Left lobe of liver (tissue), 2 donors: ENCODE measurements around the gene USP48. TPM values are rescaled to one million over a fixed set of nuclear protein-coding genes. Genes with fewer than 3 reads are reported as not detected.
"Not testable (repeated sequence)": the region's sequence is repeated elsewhere in the genome, so short reads cannot be mapped to it uniquely, and the experiment has no call there.

ENCODE experiments used
- ATAC-seq: fragments of 200-7000 bp; cut with Tn5 transposase; one replicate; pipeline ENCODE4 v1.9.1; 2020; ENCODE audit warnings: mild to moderate bottlenecking, moderate library complexity
- DNase-seq: peaks from one replicate; pipeline ENCODE4 v3.0.0-alpha.2; 2020; ENCODE audit warnings: low spot score
- total RNA-seq: library from RNA; stranded (reverse); gene quantifications from one replicate; pipeline ENCODE4 v1.2.1, GENCODE V29; 2021
- donor health status: DM: no; HTN: no; CAD: no; lungs with moderate emphysema.
- donor health status: DM: no; HTN: yes; CAD: no.

USP48 gene
- total RNA-seq, 1 donor from 2014 or later, result 22.7 TPM

DNA sequence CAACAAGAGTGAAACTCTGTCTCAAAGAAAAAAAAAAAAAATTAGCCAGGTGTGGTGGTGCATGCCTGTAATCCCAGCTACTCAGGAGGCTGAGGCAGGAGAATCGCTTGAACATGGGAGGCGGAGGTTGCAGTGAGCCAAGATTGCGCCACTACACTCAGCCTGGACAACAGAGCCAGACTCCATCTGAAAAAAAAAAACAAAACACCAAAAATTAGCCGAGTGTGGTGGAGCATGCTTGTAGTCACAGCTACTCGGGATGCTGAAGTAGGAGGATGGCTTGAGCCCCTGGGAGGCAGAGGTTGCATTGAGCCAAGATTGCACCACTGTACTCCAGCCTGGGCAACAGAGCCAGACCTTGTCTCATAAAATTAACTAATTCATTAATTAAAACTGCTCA lies 6.0 kb downstream of the USP48 start:
- ATAC-seq, DNase-seq: not testable (repeated sequence)

DNA sequence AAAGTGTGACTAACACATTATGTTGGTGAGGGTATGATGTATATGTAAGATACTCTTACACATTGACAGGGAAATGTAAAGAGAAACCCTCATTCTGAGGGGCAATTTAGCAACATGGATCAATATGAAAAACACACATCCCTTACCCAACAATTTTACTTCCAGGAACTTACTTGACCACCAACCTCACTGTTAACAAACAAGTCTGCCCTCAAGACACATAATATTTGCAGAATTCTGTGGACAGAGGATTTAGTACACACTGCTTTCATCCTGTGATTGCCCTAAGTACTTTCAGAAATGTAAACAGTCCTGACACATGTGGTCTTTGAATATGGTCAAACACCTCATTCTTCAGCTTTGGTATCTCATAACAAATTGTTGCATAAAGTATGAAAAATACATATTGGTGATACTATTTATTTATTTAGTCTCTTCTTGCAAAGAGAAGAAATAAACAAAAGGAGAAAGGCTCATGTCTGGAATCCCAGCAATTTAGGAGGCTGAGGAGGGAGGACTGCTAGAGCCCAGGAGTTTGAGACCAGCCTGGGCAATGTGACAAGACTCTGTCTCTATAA lies 6.9 kb downstream of the USP48 start:
- ATAC-seq (no peak), DNase-seq (no peak)

DNA sequence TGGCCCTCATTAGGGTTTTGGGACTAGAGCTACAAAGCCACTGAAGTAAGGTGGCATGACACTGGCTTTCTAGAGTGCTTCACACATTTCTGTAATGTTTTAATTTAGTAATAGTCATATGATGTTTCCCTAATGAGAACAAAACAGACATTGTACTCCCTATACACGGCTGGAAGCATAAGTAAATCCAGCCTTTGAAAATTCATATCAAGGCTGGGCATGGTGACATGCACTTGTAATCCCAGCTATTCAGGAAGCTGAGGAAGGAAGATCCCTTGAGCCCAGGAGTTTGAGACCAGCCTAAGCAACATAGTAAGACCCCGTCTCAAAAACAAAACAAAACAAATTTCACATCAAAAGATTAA lies 7.4 kb downstream of the USP48 start:
- no peak for DNase-seq
- ATAC-seq, result no peak

DNA sequence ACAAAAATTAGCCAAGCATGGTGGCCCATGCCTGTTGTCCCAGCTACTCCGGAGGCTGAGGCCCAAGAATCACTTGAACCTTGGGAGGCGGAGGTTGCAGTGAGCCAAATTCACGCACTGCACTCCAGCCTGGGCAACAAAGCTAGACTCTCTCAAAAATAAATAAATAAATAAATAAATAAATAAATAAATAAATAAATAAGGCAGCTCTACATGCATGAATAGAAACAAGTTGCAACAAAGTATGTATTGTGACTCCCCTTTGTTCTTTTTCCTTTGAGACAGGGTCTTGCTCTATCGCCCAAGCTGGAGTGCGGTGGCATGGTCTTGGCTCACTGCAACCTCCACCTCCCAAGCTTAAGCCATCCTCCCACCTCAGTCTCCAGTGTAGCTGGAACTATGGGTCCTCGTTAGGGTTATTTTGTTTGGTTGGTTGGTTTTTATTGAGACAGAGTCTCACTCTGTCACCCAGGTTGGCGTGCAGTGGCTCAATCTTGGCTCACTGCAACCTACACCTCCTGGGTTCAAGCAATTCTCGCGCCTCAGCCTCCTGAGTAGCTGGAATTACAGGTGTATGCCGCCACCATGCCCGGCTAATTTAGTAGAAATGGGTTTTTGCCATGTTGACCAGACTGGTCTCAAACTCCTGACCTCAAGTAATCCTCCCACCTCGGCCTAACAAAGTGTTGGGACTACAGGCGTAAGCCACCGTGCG lies 8.0 kb downstream of the USP48 start:
- ATAC-seq (no peak), DNase-seq (no peak)

DNA sequence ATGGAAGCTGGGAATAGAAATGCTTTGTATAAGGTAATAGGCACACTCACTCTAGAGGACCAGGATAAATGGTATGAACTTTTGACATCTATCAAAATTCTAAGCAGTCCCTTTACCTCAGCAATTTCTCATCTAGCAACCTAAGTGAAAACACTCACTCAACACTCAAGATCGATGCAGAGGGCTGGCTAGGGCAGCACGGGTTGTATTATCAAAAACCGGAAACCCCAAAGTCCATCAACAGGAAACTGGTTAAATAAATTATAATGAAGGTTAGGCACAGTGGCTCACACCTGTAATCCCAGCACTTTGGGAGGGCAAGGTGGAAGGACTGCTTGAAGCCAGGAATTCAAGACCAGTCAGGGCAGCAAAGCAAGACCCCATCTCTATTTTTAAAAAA lies 9.4 kb downstream of the USP48 start:
- no peak for DNase-seq
- no peak for ATAC-seq

DNA sequence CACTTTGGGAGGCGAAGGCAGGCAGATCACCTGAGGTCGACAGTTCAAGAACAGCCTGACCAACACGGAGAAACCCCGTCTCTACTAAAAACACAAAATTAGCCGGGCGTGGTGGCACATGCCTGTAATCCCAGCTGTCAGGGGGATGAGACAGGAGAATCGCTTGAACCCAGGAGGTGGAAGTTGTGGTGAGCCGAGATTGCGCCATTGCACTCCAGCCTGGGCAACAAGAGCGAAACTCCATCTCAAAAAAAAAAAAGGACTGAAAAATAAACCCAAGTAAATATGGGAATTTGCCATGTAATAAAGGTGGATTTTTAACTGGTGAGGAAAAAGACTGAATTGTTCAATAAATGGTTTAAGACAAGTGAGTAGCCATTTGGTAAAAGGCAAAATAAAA lies 11.3 kb downstream of the USP48 start:
- not testable (repeated sequence) for ATAC-seq

DNA sequence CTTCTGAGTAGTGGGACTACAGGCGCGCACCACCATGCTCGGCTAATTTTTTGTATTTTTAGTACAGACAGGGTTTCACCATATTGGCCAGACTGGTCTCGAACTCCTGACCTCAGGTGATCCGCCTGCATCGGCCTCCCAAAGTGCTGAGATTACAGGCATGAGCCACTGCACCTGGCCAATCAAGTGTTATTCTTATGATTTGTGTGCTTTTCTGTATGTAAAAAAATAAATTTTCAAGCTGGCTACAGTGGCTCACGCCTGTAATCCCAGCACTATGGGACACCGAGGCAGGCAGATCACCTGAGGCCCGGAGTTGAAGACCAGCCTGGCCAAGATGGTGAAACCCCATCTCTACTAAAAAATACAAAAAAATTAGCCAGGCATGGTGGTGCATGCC lies 12.3 kb downstream of the USP48 start:
- not testable (repeated sequence) for ATAC-seq

More for the DNA sequence above, 11.3 kb downstream of the USP48 start:
- DNase-seq, result peak; percentile 38

DNA sequence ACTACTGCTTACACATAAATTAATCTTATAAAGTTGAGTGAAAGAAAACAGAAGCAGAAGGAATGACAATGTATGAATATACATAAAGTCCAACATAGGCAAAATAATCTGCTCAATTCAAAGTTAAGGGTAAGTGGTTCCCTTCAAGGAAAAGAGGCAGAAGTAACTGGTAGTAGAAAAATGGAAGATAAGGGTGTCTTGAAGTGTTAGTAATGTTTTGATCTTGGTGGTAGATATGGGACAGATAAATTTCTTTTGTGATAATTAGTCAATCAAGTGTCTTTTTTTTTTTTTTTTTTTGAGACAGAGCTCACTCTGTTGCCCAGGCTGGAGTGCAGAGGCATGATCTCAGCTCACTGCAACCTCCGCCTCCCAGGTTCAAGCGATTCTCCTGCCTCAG lies 12.7 kb downstream of the USP48 start:
- DNase-seq (no peak), ATAC-seq (no peak)

More for the DNA sequence above, 12.3 kb downstream of the USP48 start:
- peak; percentile 26 for DNase-seq

DNA sequence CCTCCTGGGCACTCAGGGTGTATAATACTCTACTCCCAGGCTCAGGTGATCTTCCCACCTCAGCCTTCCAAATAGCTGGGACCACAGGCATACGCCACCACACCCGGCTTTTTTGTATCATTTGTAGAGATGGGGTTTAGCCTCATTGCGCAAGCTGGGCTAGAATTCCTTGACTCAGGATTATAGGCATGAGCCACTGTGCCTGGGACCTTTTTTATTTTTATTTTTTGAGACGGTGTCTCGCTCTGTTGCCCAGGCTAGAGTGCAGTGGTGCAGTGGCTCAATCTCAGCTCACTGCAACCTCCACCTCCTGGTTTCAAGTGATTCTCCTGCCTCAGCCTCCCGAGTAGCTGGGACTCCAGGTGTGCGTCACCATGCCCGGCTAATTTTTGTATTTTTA lies 15.8 kb downstream of the USP48 start:
- not testable (repeated sequence) for ATAC-seq

DNA sequence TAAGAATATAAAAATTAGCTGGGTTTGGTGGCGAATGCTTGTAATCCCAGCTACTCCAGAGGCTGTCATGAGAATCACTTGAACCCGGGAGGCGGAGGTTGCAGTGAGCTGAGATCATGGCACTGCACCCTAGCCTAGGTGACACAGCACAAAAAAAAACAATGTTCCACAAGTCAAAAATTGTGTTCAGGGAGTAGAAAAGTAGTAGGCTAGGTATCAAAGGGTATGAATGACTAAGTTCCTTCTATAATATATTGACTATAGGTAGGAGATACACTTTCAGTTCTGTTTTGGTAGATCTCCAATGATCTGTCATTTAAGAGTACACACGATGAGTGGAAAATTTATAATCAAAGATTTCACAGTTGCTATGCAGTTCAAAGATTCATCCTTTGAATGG lies 16.7 kb downstream of the USP48 start:
- DNase-seq (no peak), ATAC-seq (no peak)

More for the DNA sequence above, 15.8 kb downstream of the USP48 start:
- not testable (repeated sequence) for DNase-seq

DNA sequence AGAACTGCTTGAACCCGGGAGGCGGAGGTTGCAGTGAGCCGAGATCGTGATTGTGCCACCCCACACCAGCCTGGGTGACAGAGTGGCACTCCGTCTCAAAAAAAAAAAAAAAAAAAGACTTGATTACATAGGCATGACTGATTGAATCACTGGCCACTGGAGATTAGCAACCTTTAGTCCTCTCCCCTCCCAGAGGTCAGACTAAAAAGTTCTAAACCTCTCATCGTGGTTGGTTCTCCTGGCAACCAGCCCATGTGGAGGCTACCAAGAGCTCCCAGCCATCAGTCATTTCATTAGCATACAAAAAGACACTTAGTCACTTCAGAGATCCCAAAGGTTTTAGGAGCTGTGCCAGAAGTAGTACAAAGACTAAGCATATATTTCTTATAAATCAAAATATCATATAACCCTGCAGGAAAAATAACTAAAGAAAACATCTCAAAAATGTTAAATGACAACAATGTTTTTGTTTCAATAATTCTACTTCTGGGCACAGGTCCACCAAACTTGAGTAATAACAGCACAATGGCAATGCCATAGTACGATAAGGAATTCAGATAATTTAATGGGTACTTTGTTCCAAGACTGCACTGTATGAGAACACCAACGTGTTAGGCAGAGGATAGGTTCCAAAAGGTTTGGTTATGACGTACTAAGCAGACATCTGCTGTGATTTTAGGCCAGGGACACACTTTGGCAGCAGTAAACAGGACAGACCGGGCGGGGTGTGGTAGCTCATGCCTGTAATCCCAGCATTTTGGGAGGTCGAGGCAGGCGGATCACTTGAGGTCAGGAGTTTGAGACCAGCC lies 18.1 kb downstream of the USP48 start:
- ATAC-seq (peak; percentile 72), DNase-seq (no peak)

DNA sequence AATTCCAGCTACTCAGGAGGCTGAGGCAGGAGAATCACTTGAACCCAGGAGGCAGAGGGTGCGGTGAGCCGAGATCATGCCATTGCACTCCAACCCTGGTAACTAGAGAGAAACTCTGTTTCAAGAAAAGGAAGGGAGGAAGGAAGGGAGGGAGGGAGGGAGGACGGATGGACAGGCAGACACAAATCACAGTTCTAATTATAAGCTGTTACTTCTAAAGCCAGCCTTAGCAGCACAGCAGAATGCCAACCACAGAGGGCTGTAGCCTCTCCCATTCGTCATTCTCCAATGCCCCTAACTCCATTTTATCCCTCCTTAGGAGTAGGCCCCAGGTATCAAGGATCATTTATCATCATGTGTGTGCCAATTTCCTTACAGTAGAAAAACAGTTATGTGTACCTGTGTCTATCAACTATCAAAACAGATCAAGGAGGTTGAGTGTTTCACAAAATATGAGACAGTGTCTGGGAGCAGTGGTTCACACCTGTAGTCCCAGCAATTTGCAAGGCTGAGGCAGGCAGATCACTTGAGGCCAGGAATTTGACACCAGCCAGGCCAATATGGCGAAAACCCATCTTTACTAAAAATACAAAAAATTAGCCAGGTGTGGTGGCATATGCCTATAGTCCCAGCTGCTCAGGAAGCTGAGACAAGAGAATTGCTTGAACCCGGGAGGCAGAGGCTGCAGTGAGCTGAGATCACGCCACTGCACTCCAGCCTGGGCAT lies 19.1 kb downstream of the USP48 start:
- DNase-seq (no peak), ATAC-seq (no peak)

DNA sequence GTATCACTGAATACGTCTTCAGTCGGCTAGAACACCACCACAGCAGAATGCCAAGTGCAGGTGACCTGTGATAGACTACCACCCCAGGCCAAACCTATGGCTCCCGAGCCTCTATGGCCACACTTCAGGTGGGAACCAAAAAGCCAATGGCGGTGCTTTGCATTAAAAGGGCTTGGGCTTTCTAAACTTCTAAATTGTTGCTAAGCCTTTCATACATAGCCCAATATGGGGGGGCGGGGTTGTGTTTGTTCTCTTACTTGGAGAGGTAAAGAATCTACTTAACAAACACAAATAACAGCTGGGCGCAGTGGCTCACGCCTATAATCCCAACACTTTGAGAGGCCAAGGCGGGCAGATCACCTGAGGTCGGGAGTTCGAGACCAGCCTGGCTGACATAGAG lies 19.7 kb downstream of the USP48 start:
- ATAC-seq, result no peak
- no peak for DNase-seq

DNA sequence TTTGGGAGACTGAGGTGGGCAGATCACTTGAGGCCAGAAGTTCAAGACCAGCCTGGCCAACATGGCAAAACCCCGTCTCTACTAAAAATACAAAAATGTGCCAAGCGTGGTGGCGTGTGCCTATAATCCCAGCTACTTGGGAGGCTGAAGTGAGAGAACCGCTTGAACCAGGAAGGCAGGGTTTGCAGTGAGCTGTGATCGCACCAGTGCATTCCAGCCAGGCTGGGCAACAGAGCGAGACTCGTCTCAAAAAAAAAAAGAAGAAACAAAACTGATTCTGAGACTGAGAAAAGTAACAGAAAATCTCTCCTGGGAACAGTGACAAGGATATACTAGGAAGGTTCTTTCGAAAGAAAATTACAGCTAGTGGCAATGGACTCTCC lies 20.9 kb downstream of the USP48 start:
- ATAC-seq, result no peak
- no peak for DNase-seq

DNA sequence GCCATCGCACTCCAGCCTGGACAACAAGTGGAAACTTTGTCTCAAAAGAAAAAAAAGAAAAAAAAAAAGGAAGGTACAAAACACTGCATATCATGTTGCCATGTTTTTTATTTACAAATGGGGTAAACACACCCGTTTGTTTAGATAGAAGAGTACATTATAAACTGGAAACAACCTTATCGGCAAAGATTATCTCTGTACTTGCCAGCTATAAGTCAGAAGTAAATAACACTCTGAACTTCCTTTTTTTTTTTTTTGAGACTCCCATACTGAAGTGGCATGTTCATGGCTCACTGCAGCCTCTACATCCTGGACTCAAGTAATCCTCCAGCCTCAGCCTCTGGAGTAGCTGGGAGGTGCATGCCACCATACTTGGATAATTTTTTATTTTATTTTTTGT lies 21.9 kb downstream of the USP48 start:
- no peak for ATAC-seq
- DNase-seq, result no peak

DNA sequence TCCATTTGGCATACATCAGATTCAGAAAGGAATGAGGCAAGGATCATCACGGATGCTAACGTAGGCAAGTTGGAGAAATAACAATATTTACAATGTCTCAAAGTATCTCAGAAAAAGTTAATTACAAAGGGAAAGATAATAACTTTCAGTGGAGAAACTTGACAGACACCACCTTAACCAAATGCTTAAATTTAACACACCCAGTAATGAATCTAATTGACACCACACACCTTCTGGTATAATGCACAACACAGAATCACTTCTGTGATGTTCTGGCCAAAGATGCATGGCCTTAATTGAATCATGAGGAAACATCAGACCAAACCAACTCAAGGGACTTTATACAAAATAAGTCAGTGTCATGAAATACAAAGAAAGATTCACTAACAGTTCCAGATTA lies 23.1 kb downstream of the USP48 start:
- DNase-seq (no peak), ATAC-seq (no peak)

DNA sequence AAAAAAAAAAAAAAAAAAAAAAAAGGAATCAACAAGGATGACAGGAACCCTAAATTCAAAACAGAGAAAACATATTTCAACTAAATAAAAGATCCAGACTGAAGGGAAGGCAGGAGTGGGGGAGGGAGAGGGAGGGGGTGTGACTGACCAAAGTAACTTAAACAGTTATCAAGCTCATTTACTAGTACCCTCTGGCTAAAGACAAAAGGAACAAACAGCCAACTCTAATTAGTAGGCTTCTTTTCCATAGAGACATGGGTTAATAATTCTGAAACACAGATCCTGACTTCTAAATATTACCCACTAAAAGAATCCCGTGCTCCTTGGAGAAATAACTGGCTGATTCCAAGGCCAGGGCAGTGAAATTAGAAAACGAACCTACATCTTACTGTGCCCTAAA lies 23.8 kb downstream of the USP48 start:
- ATAC-seq (no peak), DNase-seq (no peak)

DNA sequence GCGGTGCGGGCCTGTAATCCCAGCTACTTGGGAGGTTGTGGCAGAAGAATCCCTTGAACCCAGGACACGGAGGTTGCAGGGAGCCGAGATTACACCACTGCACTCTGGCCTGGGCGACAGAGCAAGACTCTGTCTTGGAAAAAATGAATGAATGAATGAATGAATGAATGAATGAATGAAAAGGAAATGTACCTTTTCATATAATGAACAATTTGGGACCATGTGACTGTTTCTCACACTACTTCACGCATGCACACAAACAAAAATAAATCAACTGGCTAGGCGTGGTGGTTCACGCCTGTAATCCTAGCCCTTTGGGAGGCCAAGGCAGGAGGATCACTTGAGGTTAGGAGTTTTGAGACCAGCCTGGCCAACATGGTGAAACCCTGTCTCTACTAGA lies 24.3 kb downstream of the USP48 start:
- no peak for DNase-seq

DNA sequence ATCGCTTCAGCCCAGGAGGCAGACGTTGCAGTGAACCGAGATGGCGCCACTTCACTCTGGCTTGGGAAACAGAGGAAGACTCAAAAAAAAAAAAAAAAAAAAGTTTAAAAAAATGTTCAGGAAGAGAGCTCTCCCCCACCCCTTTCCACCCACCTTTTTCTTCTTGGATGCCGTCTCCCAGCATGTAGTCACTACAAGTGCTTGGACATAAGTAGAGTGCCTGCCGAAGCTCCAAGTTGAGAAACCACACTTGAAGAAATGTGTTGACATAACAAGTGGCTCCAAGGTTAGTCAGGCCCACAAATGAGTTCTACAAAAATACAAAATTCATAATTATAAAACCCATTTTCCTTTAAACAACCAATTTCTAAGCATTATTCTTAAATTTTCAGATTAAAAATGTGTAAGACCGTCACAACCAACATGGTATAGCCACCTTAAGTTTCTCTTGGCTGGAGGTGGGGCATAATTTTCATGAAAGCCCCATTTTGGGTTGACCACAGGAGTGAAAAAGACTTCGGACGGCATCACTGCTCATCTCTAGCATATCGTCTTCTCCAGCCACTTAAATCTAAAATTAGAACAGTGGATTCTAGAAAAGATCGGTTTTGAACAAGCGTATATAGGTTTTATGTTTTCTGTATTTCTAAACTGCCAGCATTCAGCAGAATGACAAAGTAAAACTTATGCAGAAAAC lies 26.4 kb downstream of the USP48 start:
- DNase-seq (no peak), ATAC-seq (no peak)

More for the DNA sequence above, 24.3 kb downstream of the USP48 start:
- no peak for ATAC-seq

DNA sequence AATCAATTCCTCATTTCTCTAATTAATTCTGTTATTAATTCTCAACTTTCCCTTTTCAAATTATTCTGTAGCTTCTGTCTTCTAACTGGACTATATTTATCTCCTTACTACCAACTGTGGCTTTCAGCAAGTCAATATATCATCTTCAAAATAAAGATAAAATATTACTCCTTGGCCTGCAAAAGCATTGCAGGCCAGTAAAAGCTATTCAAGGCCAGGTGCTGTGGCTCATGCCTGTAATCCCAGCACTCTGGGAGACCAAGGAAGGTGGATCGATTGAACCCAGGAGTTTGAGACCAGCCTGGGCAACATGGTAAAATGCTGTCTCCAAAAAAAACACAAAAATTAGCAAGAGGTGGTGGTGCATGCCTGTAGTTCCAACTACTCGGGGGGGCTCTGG lies 27.9 kb downstream of the USP48 start:
- DNase-seq (no peak), ATAC-seq (no peak)

DNA sequence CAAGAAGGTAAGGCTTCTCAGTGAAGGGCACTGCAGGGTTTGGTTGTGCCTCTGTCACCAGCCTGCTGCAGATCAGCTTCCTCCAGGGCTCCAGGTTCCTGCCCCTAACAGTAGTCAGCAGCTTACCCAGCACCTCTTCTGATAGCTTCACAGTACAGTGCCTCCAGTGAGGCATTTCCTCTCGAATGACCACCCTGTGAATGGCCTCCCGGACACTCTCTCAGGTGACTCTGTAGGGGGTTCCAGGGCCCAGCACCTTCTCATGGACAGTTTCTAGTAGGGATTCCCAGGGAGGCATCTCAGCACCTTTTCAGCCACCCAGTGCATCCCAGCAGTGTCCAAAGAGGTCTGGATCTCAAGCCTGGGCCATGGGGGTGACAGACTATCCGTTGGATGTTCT lies 28.4 kb downstream of the USP48 start:
- no peak for DNase-seq
- no peak for ATAC-seq
